GM12878 (cell line): ENCODE data around the gene ADCY2. TPM values are rescaled to one million over a fixed set of nuclear protein-coding genes. Genes with fewer than 3 reads are reported as not detected.

Source experiments
- ATAC-seq: fragments of 200-7000 bp; cut with Tn5 transposase; 3 replicates; pipeline ENCODE4 v1.9.1; 2020; ENCODE audit warnings: mild to moderate bottlenecking, moderate library complexity
- BruUV-seq: library from RNA; stranded (reverse); fragments of 400-500 nt; replicated peaks from 2 replicates; lab custom pipeline; 2021; lab: Mats Ljungman, UMichigan
- CTCF ChIA-PET: fragments of 300-600 bp; sonication (Branson Sonifier 250); formaldehyde crosslinking; extraction: SDS; loops from one replicate; lab custom pipeline; 2021; ENCODE audit warnings: inconsistent platforms; lab: Yijun Ruan, JAX
- POLR2A ChIA-PET: fragments of 350-600 bp; formaldehyde crosslinking; extraction: SDS; loops from one replicate; lab custom pipeline; 2021; ENCODE audit warnings: inconsistent platforms; lab: Charles Lee
- RAD21 ChIA-PET: fragments of 300-600 bp; sonication (Branson Sonifier 250); formaldehyde crosslinking; loops from one replicate; lab custom pipeline; 2023; ENCODE audit warnings: antibody characterized with exemption; ENCODE audit not compliant: unreplicated experiment; lab: Charles Lee
- SMC1A ChIA-PET: fragments of 300-600 bp; sonication (Branson Sonifier 250); formaldehyde crosslinking; loops from one replicate; lab custom pipeline; 2023; ENCODE audit not compliant: unreplicated experiment, uncharacterized antibody; lab: Charles Lee
- DNase-seq: peaks from one replicate; pipeline ENCODE4 v3.0.0-alpha.2; 2011; ENCODE audit warnings: low read depth, low spot score
- FAIRE-seq: peaks from 3 replicates; lab custom pipeline; 2011; peaks lifted over from hg19 to GRCh38; lab: Jason Lieb, UNC
- H2AFZ ChIP-seq: 2 replicates; pipeline ENCODE4 v1.6.0; 2011; ENCODE audit warnings: low read depth, low read length, control low read depth; ENCODE audit not compliant: control insufficient read depth
- H3K27ac ChIP-seq: 2 replicates; pipeline ENCODE4 v1.5.1; 2011; ENCODE audit warnings: control low read depth; ENCODE audit not compliant: control insufficient read depth, insufficient read depth
- H3K27me3 ChIP-seq, 2 experiments: replicated peaks in 1 of 2; 2 replicates each; pipeline versions ENCODE4 v1.6.0 to v1.6.1; 2011; ENCODE audit warnings: low read length in 1 of 2; ENCODE audit not compliant: control insufficient read depth in 2 of 2, insufficient read depth in 2 of 2
- H3K36me3 ChIP-seq, 2 experiments: 2 replicates each; pipeline ENCODE4 v1.5.1; 2011; ENCODE audit warnings: low read length in 1 of 2; ENCODE audit not compliant: control insufficient read depth in 2 of 2, insufficient read depth in 2 of 2
- H3K4me1 ChIP-seq: 2 replicates; pipeline ENCODE4 v1.6.1; 2011; ENCODE audit warnings: mild to moderate bottlenecking, low read length, moderate library complexity, mixed read lengths; ENCODE audit not compliant: control insufficient read depth, insufficient read depth
- H3K4me2 ChIP-seq: 2 replicates; pipeline ENCODE4 v1.6.0; 2011; ENCODE audit warnings: control low read depth; ENCODE audit not compliant: control insufficient read depth, insufficient read depth
- H3K4me3 ChIP-seq: fragments of 200-600 bp; sonication (generic); 2 replicates; pipeline ENCODE4 v1.5.1; 2016
- H3K79me2 ChIP-seq: 2 replicates; pipeline ENCODE4 v1.6.0; 2011; ENCODE audit warnings: low read length; ENCODE audit not compliant: control insufficient read depth, insufficient read depth
- H3K9ac ChIP-seq: 2 replicates; pipeline ENCODE4 v1.8.0; 2011; ENCODE audit warnings: low read length, control low read depth, mixed read lengths; ENCODE audit not compliant: control insufficient read depth, insufficient read depth
- H3K9me3 ChIP-seq: replicated peaks from 3 replicates; pipeline ENCODE4 v1.5.1; 2011; ENCODE audit warnings: mild to moderate bottlenecking, low read length; ENCODE audit not compliant: control insufficient read depth, insufficient read depth
- H4K20me1 ChIP-seq: 2 replicates; pipeline ENCODE4 v1.6.0; 2011; ENCODE audit not compliant: control insufficient read depth, insufficient read depth
- BRCA1 ChIP-seq: IDR thresholded peaks from 2 replicates; pipeline ENCODE4 v1.6.1; 2011; ENCODE audit warnings: low read depth, low read length, improper control_type of control experiment
- ESRRA ChIP-seq: IDR thresholded peaks from 2 replicates; pipeline ENCODE4 v1.6.1; 2012; ENCODE audit warnings: mild to moderate bottlenecking, low read length, improper control_type of control experiment
- FOS ChIP-seq: IDR thresholded peaks from 3 replicates; pipeline ENCODE4 v1.6.1; 2011; ENCODE audit warnings: borderline replicate concordance; ENCODE audit not compliant: insufficient read length; ENCODE audit errors: extremely low read depth
- KDM1A ChIP-seq: fragments of 200-600 bp; sonication (generic); IDR thresholded peaks from 2 replicates; pipeline ENCODE4 v1.6.1; 2016; ENCODE audit warnings: borderline replicate concordance
- NFYB ChIP-seq: IDR thresholded peaks from 2 replicates; pipeline ENCODE4 v1.6.1; 2011; ENCODE audit warnings: low read depth, mild to moderate bottlenecking, low read length, improper control_type of control experiment, moderate library complexity; ENCODE audit not compliant: insufficient read depth
- NR2C1 ChIP-seq: fragments of 450-650 bp; IDR thresholded peaks from 2 replicates; pipeline ENCODE4 v1.6.1; 2017; ENCODE audit warnings: antibody characterized with exemption, mild to moderate bottlenecking, moderate library complexity
- PAX5 ChIP-seq: IDR thresholded peaks from 2 replicates; pipeline ENCODE4 v1.6.1; 2011; ENCODE audit warnings: low read depth, low read length, borderline replicate concordance
- RB1 ChIP-seq: fragments of 450-650 bp; formaldehyde crosslinking; IDR thresholded peaks from 2 replicates; pipeline ENCODE4 v1.6.1; 2017; ENCODE audit warnings: mild to moderate bottlenecking, borderline replicate concordance
- RELA ChIP-seq: fragments of 450-650 bp; IDR thresholded peaks from 2 replicates; pipeline ENCODE4 v1.8.0; 2014; ENCODE audit warnings: borderline replicate concordance; ENCODE audit not compliant: partially characterized antibody
- RFX5 ChIP-seq: IDR thresholded peaks from 2 replicates; pipeline ENCODE4 v1.6.1; 2011; ENCODE audit warnings: low read depth, low read length, improper control_type of control experiment
- SIX5 ChIP-seq: IDR thresholded peaks from 2 replicates; pipeline ENCODE4 v1.6.1; 2011; ENCODE audit warnings: mild to moderate bottlenecking, low read depth, low read length, moderate library complexity; ENCODE audit not compliant: severe bottlenecking
- SKIL ChIP-seq: fragments of 450-650 bp; IDR thresholded peaks from 2 replicates; pipeline ENCODE4 v1.6.1; 2017; ENCODE audit warnings: mild to moderate bottlenecking, low read depth, inconsistent platforms; ENCODE audit not compliant: poor library complexity, severe bottlenecking
- SMC3 ChIP-seq: IDR thresholded peaks from 2 replicates; pipeline ENCODE4 v1.6.1; 2011; ENCODE audit warnings: low read length, improper control_type of control experiment, borderline replicate concordance
- TARDBP ChIP-seq: IDR thresholded peaks from 2 replicates; pipeline ENCODE4 v1.6.1; 2016; ENCODE audit warnings: borderline replicate concordance
- WGBS: methylation state at CpG from one replicate; pipeline ENCODE4 v1.1.6; 2016; ENCODE audit warnings: low lambda C conversion rate; ENCODE audit not compliant: insufficient replicate concordance, insufficient coverage; ENCODE audit errors: missing lambda C conversion rate; 5-methylcytosine and 5-hydroxymethylcytosine counted together
- in situ Hi-C: fragments of 300-500 bp; cut with MboI; formaldehyde crosslinking; loops from 9 replicates; pipeline ENCODE4 v1.14.3; 2018; ENCODE audit warnings: mixed read lengths
- intact Hi-C: fragments of 100-400 bp; cut with micrococcal nuclease; formaldehyde crosslinking; loops from one replicate; pipeline ENCODE4 v1.14.2; 2022; ENCODE audit not compliant: unreplicated experiment
- polyA plus RNA-seq, 11 experiments: library from polyadenylated mRNA; depleted of rRNA in 4 of 11; unstranded in 6 of 11; stranded (reverse) in 5 of 11; fragments of >200 nt; fragmentation: Nextera tagmentation in 4 of 11; fragmentation: Illumina TruSeq in 1 of 11; extraction: Ambion mirVana in 4 of 11; extraction: Trizol in 1 of 11; gene quantifications; 1 replicate in 1 of 11; 2 replicates in 10 of 11; pipeline versions ENCODE4 v1.2.1 to v1.2.3, GENCODE V29; 2011 to 2016; ENCODE audit warnings: inconsistent platforms in 2 of 11, missing spikeins in 2 of 11, low read depth in 1 of 11
- total RNA-seq, 4 experiments: library from RNA; depleted of rRNA in 3 of 4; stranded (reverse); fragments of >200 nt in 3 of 4; fragmentation: Illumina TruSeq in 1 of 4; extraction: Trizol in 1 of 4; gene quantifications; 2 replicates each; pipeline versions ENCODE4 v1.2.1 to v1.2.3, GENCODE V29; 2013 to 2021
- TF ChIP-seq, protein P1 (sequence below): fragments of 450-650 bp; IDR thresholded peaks from 2 replicates; pipeline ENCODE4 v1.6.1; 2016; ENCODE audit warnings: mild to moderate bottlenecking
- TF ChIP-seq, protein P2 (sequence below): fragments of 450-650 bp; formaldehyde crosslinking; IDR thresholded peaks from 2 replicates; pipeline ENCODE4 v1.4.0; 2020; ENCODE audit warnings: mild to moderate bottlenecking, moderate library complexity

The ADCY2 gene
- total and polyA plus RNA-seq, 10 of the 15 experiments (the other 5 are each of a cell fraction or from before 2014, with no cell fraction given): 0.07 to 0.26 TPM; not detected in 8

GRCh38 chr5:7393921-7394799, 1.8 kb upstream of the ADCY2 start:
- intact Hi-C loops (loop anchor here (5.0 kb wide), 1 partner anchor 132 kb away; no protein-coding TSS in a partner anchor), in situ Hi-C loops (no loop called here)

More at GRCh38 chr5:7393921-7394799, 1.8 kb upstream of the ADCY2 start:
- Histone ChIP-seq H3K79me2 (no peaks in the 10 kb centered on the region), H3K36me3 (no peaks in the 10 kb centered on the region), H3K4me2 (no peak overlapping the region), H3K9ac (no peak overlapping the region), H3K4me1 (no peaks in the 10 kb centered on the region), H3K9me3 (no peaks in the 10 kb centered on the region; the same call in 2 of the 3 replicates), H4K20me1 (no peaks in the 10 kb centered on the region), H3K27me3 (no peaks in the 10 kb centered on the region; a peak in 1 of 4 replicates), H3K4me3 (no peak overlapping the region), H3K27ac (no peak overlapping the region), H2AFZ (no peak overlapping the region)
- SMC1A ChIA-PET: no interaction called here
- POLR2A ChIA-PET: no interaction called here
- 22% methylated on average over 14 of the region's 14 CpGs for WGBS
- ATAC-seq (no peak), DNase-seq (no peak), FAIRE-seq (no peak)
- CTCF ChIA-PET: no interaction called here
- TF ChIP-seq RB1: no peak
- TF ChIP-seq NR2C1: no peak
- no peak for TF ChIP-seq KDM1A
- TF ChIP-seq, protein P1, sequence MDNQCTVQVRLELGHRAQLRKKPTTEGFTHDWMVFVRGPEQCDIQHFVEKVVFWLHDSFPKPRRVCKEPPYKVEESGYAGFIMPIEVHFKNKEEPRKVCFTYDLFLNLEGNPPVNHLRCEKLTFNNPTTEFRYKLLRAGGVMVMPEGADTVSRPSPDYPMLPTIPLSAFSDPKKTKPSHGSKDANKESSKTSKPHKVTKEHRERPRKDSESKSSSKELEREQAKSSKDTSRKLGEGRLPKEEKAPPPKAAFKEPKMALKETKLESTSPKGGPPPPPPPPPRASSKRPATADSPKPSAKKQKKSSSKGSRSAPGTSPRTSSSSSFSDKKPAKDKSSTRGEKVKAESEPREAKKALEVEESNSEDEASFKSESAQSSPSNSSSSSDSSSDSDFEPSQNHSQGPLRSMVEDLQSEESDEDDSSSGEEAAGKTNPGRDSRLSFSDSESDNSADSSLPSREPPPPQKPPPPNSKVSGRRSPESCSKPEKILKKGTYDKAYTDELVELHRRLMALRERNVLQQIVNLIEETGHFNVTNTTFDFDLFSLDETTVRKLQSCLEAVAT: no peak
- no peak for TF ChIP-seq NFYB
- no peak for TF ChIP-seq BRCA1
- no peak for TF ChIP-seq SKIL
- TF ChIP-seq TARDBP: no peak
- no peak for TF ChIP-seq FOS
- no peak for TF ChIP-seq SIX5
- TF ChIP-seq RELA: no peak
- TF ChIP-seq, protein P2, sequence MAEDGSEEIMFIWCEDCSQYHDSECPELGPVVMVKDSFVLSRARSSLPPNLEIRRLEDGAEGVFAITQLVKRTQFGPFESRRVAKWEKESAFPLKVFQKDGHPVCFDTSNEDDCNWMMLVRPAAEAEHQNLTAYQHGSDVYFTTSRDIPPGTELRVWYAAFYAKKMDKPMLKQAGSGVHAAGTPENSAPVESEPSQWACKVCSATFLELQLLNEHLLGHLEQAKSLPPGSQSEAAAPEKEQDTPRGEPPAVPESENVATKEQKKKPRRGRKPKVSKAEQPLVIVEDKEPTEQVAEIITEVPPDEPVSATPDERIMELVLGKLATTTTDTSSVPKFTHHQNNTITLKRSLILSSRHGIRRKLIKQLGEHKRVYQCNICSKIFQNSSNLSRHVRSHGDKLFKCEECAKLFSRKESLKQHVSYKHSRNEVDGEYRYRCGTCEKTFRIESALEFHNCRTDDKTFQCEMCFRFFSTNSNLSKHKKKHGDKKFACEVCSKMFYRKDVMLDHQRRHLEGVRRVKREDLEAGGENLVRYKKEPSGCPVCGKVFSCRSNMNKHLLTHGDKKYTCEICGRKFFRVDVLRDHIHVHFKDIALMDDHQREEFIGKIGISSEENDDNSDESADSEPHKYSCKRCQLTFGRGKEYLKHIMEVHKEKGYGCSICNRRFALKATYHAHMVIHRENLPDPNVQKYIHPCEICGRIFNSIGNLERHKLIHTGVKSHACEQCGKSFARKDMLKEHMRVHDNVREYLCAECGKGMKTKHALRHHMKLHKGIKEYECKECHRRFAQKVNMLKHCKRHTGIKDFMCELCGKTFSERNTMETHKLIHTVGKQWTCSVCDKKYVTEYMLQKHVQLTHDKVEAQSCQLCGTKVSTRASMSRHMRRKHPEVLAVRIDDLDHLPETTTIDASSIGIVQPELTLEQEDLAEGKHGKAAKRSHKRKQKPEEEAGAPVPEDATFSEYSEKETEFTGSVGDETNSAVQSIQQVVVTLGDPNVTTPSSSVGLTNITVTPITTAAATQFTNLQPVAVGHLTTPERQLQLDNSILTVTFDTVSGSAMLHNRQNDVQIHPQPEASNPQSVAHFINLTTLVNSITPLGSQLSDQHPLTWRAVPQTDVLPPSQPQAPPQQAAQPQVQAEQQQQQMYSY: no peak
- TF ChIP-seq ESRRA: no peak
- no peak for TF ChIP-seq SMC3
- no peak for TF ChIP-seq RFX5
- TF ChIP-seq PAX5: no peak
- BruUV-seq: no TSS peak
- RAD21 ChIA-PET: no interaction called here
